IMR-90 (cell line): Measurements from ENCODE around the gene CPSF2.

Experiments
- CEBPB ChIP-seq: IDR thresholded peaks from 2 replicates; pipeline ENCODE4 v1.6.1; 2012; ENCODE audit warnings: low read depth, low read length, improper control_type of control experiment
- CTCF ChIP-seq: conservative IDR thresholded peaks from 2 replicates; pipeline ENCODE4 v1.5.1; 2012; ENCODE audit warnings: mild to moderate bottlenecking, low read depth, low read length, improper control_type of control experiment
- MXI1 ChIP-seq: IDR thresholded peaks from 2 replicates; pipeline ENCODE4 v1.6.1; 2012; ENCODE audit warnings: low read depth, mild to moderate bottlenecking, low read length, moderate library complexity, borderline replicate concordance
- NFE2L2 ChIP-seq: fragments of 150-350 bp; IDR thresholded peaks from 2 replicates; pipeline ENCODE4 v1.6.1; 2016; ENCODE audit warnings: low read depth, mild to moderate bottlenecking, low read length
- POLR2A ChIP-seq: IDR thresholded peaks from 2 replicates; pipeline ENCODE4 v1.6.1; 2012; ENCODE audit warnings: mild to moderate bottlenecking, low read depth, low read length
- RCOR1 ChIP-seq: IDR thresholded peaks from 2 replicates; pipeline ENCODE4 v1.6.1; 2012; ENCODE audit warnings: mild to moderate bottlenecking, low read length, improper control_type of control experiment; ENCODE audit not compliant: insufficient replicate concordance

GRCh38 chr14:92176476-92176875, 54.7 kb downstream of the CPSF2 start:
- TF ChIP-seq NFE2L2 (no peak), POLR2A (no peak), RCOR1 (no peak), CTCF (no peak), CEBPB (no peak), MXI1 (no peak)
